ENCODE data around the gene GNAS. TPM values are rescaled to one million over a fixed set of nuclear protein-coding genes. Genes with fewer than 3 reads are reported as not detected.
"Not testable (repeated sequence)": the region's sequence is repeated elsewhere in the genome, so short reads cannot be mapped to it uniquely, and the experiment has no call there.

The GNAS gene
- total RNA-seq, 1 donor from 2014 or later: 940 TPM

- no peak for DNase-seq (ENCODE audit: low spot score)
These were observed 24.4 kb upstream of the GNAS start for GRCh38 chr20:58828136-58828535.

GRCh38 chr20:58828804-58829203 is 23.7 kb upstream of the GNAS start:
- not testable (repeated sequence) for DNase-seq (ENCODE audit: low spot score)

- DNase-seq (ENCODE audit: low spot score): no peak
These were observed 23.0 kb upstream of the GNAS start for GRCh38 chr20:58829531-58829941.

GRCh38 chr20:58832457-58832856 is 20.1 kb upstream of the GNAS start:
- no peak for DNase-seq (ENCODE audit: low spot score)

GRCh38 chr20:58833921-58834320 is 18.6 kb upstream of the GNAS start:
- no peak for DNase-seq (ENCODE audit: low spot score)

- no peak for DNase-seq (ENCODE audit: low spot score)
These were observed 17.3 kb upstream of the GNAS start for GRCh38 chr20:58835231-58835630.

- DNase-seq (ENCODE audit: low spot score): no peak
These were observed 15.8 kb upstream of the GNAS start for GRCh38 chr20:58836616-58837204.

- no peak for DNase-seq (ENCODE audit: low spot score)
These were observed 14.8 kb upstream of the GNAS start for GRCh38 chr20:58837717-58838116.

- DNase-seq (ENCODE audit: low spot score): no peak
These were observed 14.3 kb upstream of the GNAS start for GRCh38 chr20:58838174-58838573.

GRCh38 chr20:58839474-58839874 is 13.0 kb upstream of the GNAS start:
- no peak for DNase-seq (ENCODE audit: low spot score)

- DNase-seq (ENCODE audit: low spot score): no peak
These were observed 12.3 kb upstream of the GNAS start for GRCh38 chr20:58839991-58840747.

- DNase-seq (ENCODE audit: low spot score): no peak
These were observed 11.5 kb upstream of the GNAS start for GRCh38 chr20:58840816-58841538.

- no peak for DNase-seq (ENCODE audit: low spot score)
These were observed 10.8 kb upstream of the GNAS start for GRCh38 chr20:58841539-58842264.

GRCh38 chr20:58842276-58842675 is 10.2 kb upstream of the GNAS start:
- DNase-seq (ENCODE audit: low spot score): no peak

- DNase-seq (ENCODE audit: low spot score): no peak
These were observed 9.4 kb upstream of the GNAS start for GRCh38 chr20:58843128-58843556.

- no peak for DNase-seq (ENCODE audit: low spot score)
These were observed 6.8 kb upstream of the GNAS start for GRCh38 chr20:58845706-58846105.

- DNase-seq (ENCODE audit: low spot score): no peak
These were observed 5.1 kb upstream of the GNAS start for GRCh38 chr20:58847463-58847862.

GRCh38 chr20:58850693-58851174 is 1.8 kb upstream of the GNAS start, which contains the start of gene GNAS-AS1:
Gene GNAS-AS1 (minus strand): TSS chr20:58850902.
- DNase-seq (ENCODE audit: low spot score): peak; percentile 83

GRCh38 chr20:58851221-58851968 is 1.1 kb upstream of the GNAS start:
- DNase-seq (ENCODE audit: low spot score): no peak

- DNase-seq (ENCODE audit: low spot score): no peak
These were observed 502 bp upstream of the GNAS start for GRCh38 chr20:58851969-58852458.

GRCh38 chr20:58853466-58853865 is 950 bp downstream of the GNAS start:
- DNase-seq (ENCODE audit: low spot score): no peak

All from ureter (tissue), 1 donor.